Loucy (cell line): ENCODE data around the gene CENPA.

Experiments
- CTCF ChIP-seq: fragments of 200-600 bp; sonication (generic); conservative IDR thresholded peaks from 2 replicates; pipeline ENCODE4 v1.5.1; 2014; ENCODE audit warnings: mild to moderate bottlenecking, antibody characterized with exemption, low read length
- EZH2phosphoT487 ChIP-seq: fragments of 200-600 bp; IDR thresholded peaks from 2 replicates; pipeline ENCODE4 v1.6.1; 2018; ENCODE audit warnings: antibody characterized with exemption, mild to moderate bottlenecking, moderate library complexity, borderline replicate concordance

- TF ChIP-seq CTCF, result no peak
- TF ChIP-seq EZH2phosphoT487, result no peak
Observed at GRCh38 chr2:26778507-26778906, 7.3 kb upstream of the CENPA start.
